NCI-H1105 (cell line): ENCODE results near the gene ZMAT3.
"Not testable (repeated sequence)": the region's sequence is repeated elsewhere in the genome, so short reads cannot be mapped to it uniquely, and the experiment has no call there.

Source experiments
- DNase-seq: peaks from one replicate; lab custom pipeline; 2025; lab: John Stamatoyannopoulos, UW

ZMAT3 gene

DNA sequence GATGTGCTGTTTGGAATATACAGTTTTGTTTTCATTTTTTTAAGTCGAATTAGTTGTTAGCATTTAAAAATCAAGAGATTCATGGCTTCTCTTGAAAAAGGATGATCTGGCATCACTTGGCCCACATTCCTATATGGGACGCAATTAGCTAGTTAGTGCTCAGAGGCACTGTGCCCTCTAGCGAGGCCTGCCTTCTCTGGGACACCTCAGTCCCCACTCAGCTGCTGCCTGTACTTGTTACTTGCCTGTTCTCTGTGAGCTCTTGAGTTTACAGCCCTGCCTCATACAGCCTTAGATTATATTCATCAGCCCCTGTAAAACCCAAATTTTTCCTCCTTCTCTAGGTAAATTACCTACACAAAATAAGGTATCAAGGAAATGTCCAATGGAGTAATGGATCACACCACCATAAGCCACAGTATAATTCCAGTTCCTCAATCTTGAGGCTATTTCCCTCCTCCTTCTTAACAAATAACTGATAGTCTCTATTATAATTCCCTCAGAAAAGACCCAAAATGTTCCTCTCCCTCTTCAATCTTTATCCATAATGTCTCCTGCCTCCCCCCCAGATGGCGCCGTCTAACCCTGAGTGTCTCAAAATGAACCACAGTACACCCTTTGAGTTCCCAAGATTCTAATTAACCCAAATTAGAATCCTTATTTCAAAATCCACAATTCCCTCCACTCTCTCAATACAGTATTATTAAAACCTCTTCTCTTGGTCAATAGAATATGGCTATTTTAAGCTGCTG is 2.7 kb downstream of the ZMAT3 start:
- peak; percentile 19 for DNase-seq

DNA sequence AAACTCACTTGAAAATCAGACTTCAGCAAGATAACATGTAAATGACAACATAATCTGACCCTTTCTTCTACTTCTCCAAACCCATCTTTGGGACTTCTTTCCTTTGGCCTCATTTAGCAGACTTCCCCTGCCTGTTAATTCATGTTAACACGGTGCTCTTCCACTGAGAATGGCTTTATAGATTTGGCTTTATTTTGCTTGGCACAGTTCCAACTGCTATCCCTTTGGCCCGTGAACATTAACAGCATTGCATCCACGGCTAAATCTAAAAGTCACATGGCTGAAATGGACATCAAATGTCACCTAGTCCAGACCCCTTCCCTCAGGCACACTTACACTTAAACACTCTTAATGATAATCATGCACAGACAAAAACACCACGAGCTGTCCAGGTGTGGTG is 3.8 kb downstream of the ZMAT3 start:
- DNase-seq, result no peak

DNA sequence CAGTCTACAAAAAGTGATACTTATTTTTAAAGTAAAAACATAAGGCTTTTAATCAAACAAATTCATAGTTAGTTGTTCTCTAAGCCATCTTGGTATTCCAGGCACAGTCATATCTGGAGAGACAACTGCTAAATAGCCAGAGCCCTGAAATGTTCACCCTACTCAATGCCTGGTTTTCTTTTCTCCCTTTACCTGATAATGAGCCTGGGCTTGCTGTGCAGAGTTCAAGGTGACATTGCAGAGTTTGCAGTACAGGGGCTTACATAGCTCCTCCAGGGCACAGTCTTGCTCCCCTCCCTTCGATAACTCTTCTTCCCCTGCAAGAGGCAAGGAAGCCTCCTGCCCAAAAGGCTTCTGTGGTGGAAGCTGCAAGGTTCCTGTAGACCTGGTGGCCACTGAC is 4.3 kb downstream of the ZMAT3 start:
- no peak for DNase-seq

DNA sequence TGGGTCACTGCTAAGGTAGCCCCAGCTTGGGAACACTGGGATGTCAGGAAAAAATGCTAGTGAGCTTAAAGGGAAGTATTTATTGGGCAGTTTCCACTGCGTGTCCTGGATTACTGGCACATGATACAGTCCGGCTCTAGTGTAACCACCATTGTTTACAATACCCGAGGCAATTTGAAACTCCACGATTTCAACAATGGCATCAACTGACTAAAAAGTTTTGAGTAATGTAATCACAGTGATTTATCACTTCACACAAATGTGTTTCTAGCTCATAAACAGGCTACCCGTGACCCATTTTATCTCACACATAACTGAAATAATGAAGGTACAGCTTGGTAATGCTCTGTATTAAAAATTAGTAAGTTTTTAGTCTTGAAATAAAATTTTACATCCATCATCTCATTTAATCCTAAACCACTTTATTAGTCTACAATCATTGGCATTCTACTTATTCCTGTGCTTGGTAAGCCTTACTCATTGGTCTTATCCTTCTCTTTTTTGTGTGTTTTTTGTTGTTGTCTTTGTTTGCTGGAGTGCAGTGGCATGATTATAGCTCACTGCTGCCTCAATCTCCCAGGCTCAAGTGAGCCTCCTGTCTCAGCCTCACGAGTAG is 7.6 kb downstream of the ZMAT3 start:
- DNase-seq, result no peak

DNA sequence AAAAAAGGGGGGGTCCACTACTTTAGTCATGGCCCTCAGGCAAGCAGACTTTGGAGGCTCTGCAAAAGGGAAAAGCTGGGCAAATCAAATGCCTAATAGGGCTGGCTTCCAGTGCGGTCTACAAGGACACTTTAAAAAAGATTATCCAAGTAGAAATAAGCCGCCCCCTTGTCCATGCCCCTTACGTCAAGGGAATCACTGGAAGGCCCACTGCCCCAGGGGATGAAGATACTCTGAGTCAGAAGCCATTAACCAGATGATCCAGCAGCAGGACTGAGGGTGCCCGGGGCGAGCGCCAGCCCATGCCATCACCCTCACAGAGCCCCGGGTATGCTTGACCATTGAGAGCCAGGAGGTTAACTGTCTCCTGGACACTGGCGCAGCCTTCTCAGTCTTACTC is 15.3 kb downstream of the ZMAT3 start:
- DNase-seq, result no peak

DNA sequence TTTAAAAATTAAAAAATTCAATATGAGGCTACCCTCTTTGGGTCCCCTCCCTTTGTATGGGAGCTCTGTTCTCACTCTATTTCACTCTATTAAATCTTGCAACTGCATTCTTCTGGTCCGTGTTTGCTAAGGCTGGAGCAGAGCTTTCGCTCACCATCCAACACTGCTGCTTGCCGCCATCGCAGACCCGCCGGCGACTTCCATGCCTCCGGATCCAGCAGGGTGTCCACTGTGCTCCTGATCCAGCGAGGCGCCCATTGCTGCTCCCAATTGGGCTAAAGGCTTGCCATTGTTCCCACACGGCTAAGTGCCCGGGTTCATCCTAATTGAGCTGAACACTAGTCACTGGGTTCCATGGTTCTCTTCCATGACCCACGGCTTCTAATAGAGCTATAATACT is 17.0 kb downstream of the ZMAT3 start:
- DNase-seq, result not testable (repeated sequence)

DNA sequence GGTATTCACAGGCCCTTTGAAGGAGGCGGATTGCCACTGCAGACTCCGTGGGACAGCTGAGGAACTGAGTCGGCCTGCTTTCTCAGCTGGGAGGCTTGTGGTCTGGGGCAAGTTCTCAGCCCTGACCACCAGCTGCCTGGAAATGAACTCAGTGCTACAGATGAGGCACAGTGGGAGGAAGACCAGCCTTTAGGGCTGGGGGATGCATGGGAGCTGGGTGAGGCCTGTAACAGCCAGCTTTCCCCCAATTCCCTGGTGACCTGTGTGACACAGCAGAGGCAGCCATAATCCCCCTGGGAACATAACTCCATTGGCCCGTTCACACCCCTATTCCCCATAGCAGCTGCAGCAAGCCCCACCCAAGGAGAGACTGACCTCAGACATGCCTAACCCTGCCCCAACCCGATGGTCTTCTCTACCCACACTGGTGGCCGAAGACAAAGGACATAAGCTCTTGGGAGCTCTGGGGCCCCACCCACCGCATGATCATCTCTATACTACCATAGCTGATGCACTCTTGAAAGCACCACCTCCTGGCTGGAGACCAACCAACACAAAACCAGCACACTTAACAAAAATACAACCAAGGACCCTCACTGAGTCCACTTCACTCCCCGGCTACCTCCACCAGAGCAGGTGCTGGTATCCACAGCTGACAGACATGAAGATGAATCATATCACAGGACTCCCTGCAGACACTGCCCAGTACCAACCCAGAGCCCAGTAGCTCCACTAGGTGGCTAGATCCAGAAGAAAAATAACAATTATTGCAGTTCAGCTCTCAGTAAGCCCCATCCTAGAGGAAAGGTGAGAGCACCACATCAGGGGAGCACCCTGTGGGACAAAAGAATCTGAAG is 24.9 kb downstream of the ZMAT3 start:
- DNase-seq, result no peak

DNA sequence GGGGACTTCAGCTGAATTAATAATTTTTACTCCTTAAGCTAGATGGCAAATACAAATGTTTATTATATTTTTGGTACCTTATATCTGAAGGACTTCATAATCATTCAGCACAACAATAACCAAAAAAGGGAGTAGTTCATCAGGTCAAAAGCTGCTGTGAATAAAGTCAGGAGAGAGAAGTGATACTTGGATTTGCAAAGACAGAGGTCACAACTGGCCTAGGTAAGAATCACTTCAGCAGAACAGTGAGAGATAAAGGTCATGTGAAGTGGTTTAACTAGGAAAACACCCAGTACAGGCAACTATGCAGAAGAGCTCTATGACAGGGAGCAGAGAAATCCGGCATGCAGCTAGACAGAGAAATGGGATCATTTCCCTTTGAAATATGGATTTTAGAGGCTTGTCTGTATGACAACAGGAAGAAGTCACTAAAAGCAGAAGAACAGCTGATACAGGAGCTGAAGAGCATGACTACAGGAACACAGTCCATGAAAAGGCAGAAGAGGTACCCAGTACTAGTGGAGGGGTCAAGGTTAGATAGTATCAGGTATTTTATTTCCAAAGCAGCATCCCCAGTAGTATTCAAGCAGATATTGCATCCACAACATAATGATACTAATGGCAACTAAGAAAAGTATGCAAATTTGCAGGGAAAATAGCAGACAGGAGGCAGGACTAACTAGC is 25.7 kb downstream of the ZMAT3 start:
- DNase-seq, result no peak

DNA sequence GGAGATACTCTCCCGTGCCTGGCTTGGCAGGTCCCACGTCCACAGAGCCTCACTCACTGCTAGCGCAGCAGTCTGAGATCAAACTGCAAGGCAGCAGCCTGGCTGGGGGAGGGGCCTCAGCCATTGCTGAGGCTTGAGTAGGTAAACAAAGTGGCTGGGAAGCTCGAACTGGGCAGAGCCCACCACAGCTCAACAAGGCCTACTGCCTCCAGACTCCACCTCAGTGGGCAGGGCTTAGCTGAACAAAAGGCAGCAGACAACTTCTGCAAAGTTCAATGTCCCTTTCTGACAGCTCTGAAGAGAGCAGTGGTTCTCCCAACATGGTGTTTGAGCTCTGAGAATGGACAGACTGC is 32.7 kb downstream of the ZMAT3 start:
- DNase-seq, result not testable (repeated sequence)

DNA sequence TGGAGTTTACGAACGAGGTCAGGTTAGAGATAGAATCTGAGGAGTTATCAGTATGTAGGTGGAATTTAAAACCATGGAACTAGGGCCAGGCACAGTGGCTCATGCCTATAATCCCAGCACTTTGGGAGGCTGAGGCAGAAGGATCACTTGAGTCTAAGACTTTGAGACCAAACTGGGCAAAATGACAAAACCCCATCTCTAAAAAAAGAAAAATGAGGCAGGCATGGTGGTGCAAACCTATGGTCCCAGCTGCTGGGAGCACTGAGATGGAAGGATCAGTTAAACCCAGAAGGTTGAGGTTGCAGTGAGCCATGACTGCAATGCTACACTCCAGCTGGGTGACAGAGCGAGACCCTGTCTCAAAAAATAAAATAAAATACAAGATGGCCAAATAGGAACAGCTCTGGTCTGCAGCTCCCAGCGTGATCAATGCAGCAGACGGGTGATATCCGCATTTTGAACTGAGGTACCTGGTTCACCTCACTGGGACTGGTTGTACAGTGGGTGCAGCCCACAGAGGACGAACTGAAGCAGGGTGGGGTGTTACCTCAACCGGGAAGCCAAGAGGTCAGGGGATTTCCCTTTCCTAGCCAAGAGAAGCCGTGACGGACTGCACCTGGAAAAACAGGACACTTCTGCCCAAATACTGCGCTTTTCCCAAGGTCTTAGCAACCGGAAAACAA is 33.3 kb downstream of the ZMAT3 start:
- DNase-seq, result no peak

DNA sequence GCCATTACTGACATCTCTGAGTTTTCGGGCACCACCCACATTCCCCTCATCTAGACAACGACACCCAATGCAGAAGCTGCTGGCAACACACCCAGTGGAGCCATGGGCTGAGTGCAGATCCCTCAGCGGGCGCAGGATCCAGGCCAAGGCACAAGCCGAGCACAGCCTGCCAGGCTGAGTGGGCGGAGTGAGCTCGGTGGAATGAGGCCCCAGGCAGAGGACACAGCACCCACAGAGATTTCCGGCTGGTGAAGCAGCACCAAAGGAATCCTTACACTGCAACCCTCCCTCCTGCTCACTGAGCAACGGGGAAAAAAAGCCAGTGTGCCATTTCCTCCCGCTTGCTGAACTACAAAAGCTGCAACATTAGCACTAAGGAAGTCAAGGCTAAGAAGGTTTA is 34.3 kb downstream of the ZMAT3 start:
- no peak for DNase-seq

DNA sequence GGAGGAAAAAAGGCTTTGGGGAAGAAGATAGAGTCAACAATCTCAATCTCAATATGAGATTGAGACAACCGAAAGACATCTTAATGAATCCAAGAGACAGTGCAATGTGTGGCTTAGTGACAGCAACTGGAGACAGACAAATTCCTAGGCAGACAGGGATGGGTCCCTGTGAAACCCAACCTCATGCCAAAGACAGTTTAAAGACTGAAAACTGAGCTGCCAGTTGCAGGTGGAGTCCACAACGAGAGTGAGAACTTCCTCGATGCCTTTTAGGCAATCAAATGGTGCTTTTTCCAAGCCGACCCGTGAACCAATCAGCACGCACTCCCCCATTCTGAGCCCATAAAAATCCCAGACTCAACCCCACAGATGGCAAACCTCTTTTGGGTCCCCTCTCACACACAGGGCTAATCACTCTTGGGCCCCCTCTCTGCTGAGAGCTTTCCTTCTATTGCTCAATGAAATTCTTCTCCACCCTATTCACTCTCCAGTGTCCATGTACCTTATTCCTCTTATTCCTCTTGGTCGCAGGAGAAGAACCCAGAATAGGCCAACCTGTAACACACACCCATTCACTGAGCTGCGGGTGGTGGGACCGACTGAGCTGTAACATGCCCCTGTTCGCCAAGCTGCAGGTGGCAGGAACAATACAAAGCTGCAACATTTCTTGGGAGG is 34.8 kb downstream of the ZMAT3 start:
- DNase-seq, result no peak

DNA sequence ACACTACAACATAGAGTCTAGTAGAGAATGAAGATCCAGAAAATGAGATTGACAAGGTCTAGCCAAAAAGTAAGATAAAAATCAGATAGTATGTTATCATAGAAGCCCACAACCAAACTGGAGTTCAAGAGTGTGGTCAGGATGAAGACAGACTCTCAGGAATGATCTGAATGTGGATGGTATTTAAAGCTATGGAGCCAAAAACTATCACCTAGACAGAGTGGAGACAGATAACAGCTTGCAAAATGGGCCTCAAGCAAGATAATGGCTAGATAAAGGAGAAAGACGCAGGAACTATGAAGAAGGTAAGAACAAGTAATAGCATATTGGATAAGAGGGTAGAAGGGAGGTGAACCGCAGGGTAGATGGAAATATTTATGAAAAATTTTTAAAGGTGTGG is 35.4 kb downstream of the ZMAT3 start:
- DNase-seq, result no peak

DNA sequence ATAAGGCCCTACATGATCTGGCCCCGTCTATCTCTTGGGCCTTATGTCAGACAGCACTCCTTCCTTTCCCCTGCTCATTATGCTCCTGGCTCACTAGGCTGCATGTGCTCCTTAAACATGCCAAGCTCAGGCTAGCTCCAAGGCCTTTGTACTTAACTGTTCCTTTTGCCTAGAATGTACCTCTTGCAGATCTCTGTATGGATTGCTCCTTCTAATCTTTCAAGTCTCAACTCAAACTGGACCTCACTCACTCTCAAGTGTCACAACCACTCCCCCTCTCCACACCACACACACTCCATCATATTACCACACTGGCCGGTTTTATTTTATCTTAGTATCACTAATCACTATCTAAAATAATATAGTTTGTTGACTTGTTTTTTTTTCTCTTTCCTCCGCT is 36.4 kb downstream of the ZMAT3 start:
- DNase-seq, result no peak

DNA sequence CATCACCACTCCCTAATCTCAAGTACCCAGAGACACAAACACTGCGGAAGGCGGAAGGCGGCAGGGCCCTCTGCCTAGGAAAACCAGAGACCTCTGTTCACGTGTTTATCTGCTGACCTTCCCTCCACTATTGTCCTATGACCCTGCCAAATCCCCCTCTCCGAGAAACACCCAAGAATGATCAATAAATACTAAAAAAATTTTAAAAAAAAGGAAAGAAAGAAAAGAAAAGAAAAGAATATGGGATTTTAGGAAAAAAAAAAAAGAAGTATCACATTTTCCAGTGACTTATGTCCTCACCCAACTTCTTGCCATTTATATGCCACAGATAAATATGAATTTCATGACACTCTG is 38.3 kb downstream of the ZMAT3 start:
- DNase-seq, result not testable (repeated sequence)

DNA sequence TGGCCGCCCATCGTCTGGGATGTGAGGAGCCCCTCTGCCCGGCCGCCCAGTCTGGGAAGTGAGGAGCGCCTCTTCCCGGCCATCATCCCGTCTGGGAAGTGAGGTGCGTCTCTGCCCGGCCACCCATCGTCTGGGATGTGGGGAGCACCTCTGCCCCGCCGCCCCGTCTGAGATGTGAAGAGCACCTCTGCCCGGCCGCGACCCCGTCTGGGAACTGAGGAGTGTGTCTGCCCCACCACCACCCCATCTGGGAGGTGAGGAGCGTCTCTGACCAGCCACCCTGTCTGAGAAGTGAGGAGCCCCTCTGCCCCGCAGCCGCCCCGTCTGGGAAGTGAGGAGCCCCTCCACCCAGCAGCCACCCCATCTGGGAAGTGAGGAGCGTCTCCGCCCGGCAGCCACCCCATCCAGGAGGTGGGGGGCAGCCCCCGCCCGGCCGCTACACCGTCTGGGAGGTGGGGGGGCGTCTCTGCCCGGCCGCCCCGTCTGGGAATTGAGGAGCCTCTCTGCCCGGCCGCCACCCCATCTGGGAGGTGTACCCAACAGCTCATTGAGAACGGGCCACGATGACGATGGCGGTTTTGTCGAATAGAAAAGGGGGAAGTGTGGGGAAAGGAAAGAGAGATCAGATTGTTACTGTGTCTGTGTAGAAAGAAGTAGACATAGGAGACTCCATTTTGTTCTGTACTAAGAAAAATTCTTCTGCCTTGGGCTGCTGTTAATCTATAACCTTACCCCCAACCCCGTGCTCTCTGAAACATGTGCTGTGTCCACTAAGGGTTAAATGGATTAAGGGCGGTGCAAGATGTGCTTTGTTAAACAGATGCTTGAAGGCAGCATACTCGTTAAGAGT is 38.9 kb downstream of the ZMAT3 start:
- DNase-seq, result not testable (repeated sequence)

DNA sequence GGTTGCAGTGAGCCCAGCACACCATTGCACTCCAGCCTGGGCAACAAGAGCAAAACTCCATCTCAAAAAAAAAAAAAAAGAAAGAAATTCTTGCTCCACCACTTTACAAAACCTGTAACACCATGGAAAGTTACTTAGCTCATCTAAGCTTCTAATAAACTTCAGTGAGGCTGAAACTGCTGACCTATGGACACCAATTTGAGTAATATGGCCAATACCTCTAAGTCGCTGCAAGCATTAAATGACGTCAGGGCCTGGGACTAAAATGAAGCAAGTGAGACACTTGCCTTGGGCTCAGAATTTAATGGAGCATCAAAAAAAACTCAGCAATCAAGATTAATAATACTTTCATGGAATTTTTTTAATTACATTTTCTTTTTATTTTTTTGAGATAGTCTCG is 42.5 kb downstream of the ZMAT3 start:
- no peak for DNase-seq

DNA sequence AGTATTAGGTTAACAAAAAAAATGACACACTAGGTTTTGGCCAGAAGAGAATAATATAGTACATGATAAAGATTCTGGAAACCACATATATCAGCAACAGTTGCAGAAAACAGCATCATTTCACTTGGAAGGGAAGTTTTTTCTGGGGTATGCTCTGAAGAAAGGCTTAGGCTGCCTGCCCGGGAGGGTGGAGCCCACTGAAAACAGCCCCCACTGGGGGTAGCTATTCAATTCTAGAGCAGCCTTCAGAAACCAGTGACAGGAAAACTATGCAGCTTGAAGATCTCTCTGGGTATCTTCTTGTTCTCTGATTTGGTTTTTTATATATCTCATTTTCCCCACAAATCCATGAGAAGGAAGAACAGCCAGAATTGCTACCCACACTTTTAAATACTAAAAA is 43.2 kb downstream of the ZMAT3 start:
- no peak for DNase-seq

DNA sequence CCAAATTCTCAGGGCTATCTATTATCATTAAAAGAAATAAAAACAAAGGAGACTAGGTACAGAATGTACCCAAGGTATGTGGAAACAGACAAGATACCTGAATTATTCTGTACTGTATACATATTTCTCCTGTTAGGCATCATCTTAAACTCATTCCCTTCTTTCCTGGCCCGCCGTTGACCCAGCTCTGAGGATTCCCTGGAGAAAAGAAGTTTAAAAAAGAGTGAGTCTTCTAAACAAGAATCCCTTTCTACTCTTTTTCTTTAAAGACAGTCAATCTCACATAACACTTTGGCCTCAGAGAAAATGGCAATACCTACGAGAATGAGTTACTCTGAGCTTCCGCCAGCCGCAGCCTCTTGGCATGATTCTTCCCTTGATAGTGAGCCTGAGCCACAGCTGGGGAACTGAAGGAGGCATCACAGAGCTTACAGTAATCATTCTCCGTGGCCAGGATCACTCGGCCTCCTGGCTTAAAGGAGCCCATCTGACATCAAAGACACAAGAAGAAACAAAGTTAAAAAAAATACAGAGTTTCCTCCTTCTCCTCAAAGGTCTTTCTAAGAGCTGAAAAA is 44.2 kb downstream of the ZMAT3 start:
- no peak for DNase-seq

DNA sequence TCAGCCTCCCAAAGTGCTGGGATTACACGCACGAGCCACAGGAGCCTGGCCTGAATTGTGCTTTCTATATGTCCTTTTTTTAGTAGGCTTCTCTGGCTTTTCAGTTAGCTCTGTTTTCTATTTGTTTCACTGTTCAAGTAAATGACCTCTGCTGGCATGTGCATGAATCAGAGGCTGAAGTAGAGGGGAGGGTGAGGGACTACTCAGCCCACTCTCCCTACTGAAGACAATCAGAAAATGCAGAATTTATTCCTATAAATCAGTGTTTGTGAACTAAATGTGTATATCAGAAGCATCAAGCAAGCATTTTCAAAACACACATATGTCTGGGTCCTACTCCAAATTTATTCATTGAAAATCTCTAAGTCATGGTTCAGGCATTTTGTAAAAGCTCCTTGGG is 45.0 kb downstream of the ZMAT3 start:
- no peak for DNase-seq
